NCI-H69 (cell line): ENCODE measurements around the gene STX19.
A peak's percentile ranks its signal among the peaks of the same experiment; 100 is the strongest.
"Not testable (repeated sequence)": the region's sequence is repeated elsewhere in the genome, so short reads cannot be mapped to it uniquely, and the experiment has no call there.

Experiments
- DNase-seq: peaks from one replicate; lab custom pipeline; 2025; lab: John Stamatoyannopoulos, UW

Gene STX19, protein sequence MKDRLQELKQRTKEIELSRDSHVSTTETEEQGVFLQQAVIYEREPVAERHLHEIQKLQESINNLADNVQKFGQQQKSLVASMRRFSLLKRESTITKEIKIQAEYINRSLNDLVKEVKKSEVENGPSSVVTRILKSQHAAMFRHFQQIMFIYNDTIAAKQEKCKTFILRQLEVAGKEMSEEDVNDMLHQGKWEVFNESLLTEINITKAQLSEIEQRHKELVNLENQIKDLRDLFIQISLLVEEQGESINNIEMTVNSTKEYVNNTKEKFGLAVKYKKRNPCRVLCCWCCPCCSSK

DNA sequence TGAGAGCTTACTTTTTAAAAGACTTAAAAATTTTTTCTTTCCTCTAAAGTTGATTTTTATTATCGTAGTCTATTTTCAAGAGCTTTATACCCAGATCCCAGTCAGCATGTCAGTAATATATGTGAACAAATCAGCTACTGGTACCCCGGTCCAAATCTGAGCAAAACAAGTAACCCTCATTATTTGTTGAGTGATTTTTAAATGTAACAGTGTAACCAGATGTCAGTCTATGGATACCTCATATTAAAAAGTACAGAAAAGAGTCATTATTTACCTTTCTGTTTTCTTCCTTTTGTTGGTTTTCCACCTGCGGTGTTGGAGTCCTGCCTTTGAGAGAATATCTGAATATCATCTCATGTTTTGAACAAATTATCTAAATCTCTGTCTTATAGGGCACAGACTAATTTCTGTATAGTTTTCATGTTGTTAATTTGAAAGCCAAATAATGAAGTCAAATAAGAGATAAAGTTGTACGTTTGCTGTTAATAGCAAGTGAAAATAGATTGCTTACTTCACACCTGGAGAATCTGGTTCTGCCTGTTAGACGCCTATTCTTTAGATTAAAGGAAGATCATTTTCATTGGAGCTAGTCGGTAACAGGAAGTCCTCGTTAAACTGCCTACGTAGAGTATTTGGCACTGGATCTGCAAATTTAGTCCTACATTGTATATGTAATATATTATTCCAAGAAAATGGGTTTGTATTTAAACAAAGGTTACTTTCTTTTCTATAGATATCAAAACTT lies at the start of gene STX19:
STX19 (minus strand) TSS at position 505 of the 745 bp plus-strand sequence. CDS start 13,328 bp downstream, outside the sequence.
- peak; percentile 76 for DNase-seq

DNA sequence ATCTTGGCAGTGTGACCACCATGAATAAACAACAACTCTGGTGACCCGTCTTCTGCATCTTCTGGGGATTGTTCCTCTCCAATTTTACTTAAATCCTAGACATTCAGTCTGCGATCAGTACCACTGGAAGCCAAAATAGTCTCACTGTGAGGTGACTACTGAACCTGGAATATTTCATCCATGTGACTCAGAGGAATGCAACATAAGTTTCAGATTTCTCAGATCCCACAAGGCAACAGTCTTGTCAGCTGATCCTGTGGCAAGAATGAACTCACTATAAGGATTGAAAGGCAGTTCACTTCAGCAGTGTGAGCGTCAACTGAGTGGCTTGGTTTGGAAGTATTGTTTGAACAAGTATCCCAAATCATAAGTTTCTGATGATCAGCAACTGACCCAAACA lies 47.7 kb upstream of the STX19 start:
- no peak for DNase-seq

DNA sequence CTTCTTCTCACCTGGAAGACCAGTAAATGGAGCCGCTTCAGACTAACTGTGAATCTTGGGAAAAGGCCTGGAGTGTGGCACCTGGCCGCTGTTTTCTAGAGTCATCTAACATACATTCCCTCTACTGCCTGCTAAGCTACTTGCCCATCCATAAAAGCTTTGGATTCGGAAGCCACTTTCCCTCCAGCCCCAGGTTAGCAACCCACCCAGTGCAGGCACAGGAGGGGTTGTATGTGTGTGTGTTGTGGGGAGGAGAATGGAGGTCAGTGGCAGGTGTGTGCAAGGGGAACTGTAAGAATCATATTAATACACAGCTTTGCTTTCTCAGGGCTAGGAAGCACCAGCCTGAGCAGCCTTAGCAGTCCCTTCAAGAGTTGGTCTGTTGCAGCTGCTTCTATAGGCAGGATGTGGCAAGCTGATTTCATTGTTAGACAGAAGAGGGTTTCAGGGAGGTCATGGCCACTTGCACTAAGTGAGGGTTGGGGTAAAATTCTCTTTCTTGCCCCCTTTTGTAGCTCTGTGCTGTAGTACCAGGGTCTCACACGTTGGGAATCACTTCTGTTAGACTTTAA lies 43.4 kb upstream of the STX19 start:
- DNase-seq = no peak

DNA sequence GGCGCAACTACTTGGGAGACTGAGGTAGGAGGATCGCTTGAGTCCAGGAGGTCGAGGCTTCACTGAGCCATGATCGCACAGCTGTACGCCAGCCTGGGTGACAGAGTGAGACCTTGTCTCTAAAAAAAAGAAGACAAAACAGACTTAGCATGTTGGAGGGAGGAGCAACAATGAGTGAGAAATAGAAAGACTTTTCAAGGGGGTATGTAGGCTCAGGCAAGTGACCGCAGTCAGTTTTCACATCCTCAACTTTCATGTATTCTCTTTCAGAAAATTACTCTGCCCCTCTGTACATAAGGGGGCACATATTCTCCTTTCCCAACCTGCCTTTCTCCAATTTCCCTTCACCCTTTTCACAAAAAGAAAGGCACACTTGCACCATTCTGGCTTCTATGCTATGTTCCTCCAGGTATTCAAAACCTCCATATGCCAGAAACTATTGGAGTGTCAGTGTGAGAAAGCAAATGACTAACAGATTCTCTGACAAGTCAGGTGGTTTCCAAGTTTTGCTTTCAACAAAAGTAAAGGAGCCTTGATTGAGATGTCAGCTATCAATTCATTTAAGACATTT lies 42.0 kb upstream of the STX19 start:
- no peak for DNase-seq

- peak; percentile 12 for DNase-seq
Observed at GRCh38 chr3:94069194-94069813, 40.9 kb upstream of the STX19 start.

- DNase-seq = no peak
Observed at GRCh38 chr3:94066506-94067500, 38.4 kb upstream of the STX19 start.

DNA sequence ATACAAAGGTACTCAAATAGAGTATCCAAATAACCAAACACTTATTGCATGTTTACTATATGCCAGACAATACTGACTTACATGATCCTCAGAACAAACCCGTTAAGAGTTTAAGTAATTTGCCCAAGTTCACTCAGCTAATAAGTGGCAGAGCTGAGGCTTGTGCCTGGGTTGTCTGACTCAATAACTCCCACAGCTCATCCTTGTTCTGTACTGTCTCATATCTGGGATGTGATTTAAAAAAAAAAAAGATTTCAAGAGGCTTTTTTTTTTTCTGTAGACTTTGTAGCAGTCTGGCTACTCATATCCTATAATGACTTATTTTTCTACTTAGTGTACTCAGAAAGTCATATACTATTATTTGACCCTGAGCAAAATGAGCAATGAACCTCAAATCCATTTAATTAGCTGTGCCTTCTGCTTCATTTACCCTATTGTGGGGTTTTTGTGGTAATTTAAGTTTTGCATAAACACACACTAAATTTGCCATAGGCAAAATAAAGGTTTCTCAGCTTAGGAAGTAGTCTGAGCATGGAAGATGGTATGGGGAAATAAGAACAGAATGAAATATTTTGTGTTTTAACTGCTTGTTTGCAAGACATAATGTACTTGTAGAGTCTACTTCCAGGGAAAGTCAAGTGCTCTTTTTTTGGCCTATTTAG lies 37.6 kb upstream of the STX19 start:
- peak; percentile 41 for DNase-seq

DNA sequence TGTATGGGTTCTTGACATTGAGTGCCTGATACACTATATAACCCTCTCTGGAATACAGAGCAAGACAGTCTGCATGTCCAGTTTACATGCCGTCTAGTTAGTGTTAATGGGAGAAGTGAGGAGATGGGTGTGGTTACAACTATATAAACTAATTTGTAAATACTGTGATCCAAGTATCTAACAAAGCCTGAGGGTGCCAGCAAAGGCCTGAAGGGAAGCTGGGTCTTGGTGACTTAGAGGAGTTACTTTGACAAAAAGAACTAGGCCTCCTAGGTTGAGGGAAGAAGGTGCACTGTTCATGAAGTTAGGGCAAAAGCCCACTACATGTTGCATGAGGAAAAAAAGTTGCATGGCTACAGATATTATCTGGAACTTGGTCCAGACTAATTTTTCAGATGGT lies 36.7 kb upstream of the STX19 start:
- DNase-seq = no peak

GRCh38 chr3:94064243-94064860 lies 36.0 kb upstream of the STX19 start:
- DNase-seq = no peak

DNA sequence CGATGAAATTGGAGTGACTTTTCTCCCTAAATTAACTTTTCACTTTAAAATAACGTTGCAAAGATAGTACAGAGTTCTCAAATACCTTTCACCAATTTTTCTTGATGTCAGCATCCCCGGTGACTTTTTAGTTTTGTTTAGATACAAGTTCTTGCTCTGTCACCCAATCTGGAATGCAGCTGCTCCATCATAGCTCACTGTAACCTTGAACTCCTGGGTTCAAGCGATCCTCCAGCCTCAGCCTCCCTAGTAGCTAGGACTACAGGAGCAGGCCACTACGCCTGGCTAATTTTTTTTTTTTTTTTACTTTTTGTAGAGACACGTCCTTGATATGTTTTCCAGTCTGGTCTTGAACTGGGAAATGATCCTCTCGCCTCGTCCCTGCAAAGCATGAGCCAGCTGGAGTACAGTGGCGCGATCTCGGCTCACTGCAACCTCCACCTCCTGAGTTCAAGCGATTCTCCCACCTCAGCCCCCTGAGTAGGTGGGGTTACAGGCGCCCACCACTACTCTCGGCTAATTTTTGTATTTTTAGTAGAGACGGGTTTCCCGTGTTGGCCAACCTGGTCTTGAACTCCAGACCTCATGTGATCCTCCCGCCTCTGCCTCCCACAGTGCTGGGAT lies 35.2 kb upstream of the STX19 start:
- DNase-seq = peak; percentile 8

GRCh38 chr3:94062513-94063404 lies 34.4 kb upstream of the STX19 start, which contains the start of the genes DHFR2 and NSUN3:
TSS of gene DHFR2 (minus strand) at chr3:94062916. CDS start at chr3:94061511, 1,405 bp downstream.
TSS of gene NSUN3 (plus strand) at chr3:94063061. CDS start at chr3:94063127, 66 bp downstream.
- peak; percentile 96 for DNase-seq

DNA sequence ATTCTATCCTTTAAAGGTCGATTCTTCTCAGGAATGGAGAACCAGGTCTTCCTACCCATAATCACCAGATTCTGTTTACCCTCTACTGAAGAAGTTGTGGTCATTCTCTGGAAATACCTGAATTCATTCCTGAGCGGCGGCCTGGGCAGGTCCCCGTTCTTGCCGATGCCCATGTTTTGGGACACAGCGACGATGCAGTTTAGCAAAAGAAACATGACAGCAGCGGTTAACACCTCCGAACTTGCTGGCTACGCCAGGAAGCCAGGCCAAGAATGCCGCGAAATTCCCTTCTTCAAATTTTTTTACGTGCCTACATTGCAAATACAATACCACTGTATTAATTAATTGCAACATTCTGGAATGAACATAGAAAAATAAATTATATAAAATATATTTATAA lies 32.9 kb upstream of the STX19 start:
- DNase-seq = no peak

DNA sequence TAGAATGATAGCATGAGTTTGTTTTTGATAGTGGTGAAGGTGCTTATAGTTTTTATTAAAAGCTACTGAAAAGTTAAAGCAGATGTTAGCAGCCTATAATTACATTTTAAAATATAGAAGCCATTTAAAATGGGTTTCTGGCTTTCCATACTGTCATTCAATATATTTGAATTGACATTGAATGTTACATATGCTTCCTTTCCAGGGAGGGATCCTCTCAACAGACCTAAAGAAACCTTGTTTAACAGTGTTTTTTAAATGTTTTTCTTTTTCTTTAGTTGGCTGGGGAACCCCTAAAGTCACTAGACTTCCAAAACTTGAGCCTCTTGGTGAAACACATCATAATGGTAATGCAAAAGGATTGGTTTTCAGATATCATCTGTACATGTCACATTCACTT lies 22.1 kb upstream of the STX19 start:
- DNase-seq = no peak

GRCh38 chr3:94049267-94049666 lies 20.9 kb upstream of the STX19 start:
- DNase-seq = no peak

DNA sequence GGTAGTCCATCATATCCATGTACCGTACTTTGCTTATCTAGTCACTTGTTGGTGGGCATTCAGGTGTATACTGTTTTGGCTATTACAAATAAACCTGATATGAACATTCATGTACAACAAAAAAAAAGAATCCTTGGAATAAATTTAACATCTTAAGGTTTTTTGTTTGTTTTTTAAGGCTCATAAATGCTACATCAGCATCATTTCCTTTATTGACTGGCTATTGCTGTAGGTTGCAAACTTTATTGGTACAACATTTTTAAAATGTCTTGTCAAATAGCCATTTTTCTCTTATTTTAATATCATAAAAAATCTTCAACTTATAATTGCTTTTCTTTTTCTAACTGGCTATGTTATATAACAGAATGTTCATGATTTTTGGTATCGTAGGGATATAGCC lies 18.1 kb upstream of the STX19 start:
- DNase-seq = no peak

GRCh38 chr3:94044100-94044936 lies 15.9 kb upstream of the STX19 start:
- DNase-seq = not testable (repeated sequence)

GRCh38 chr3:94043285-94043684 lies 14.9 kb upstream of the STX19 start:
- no peak for DNase-seq
